H1 (cell line): ENCODE results near the gene SUPT7L. TPM values are rescaled to one million over a fixed set of nuclear protein-coding genes. Genes with fewer than 3 reads are reported as not detected.

Experiments used
- CTCF ChIA-PET: fragments of 300-600 bp; sonication (Branson Sonifier 250); formaldehyde crosslinking; loops from one replicate; lab custom pipeline; 2021; ENCODE audit not compliant: partially characterized antibody; lab: Charles Lee
- POLR2A ChIA-PET: fragments of 300-600 bp; sonication (Branson Sonifier 250); formaldehyde crosslinking; loops from one replicate; lab custom pipeline; 2021; ENCODE audit warnings: inconsistent platforms; ENCODE audit not compliant: partially characterized antibody; lab: Charles Lee
- DNase-seq, 2 experiments: peaks; one replicate each; pipeline versions ENCODE4 v3.0.0 to v3.0.0-alpha.2; 2010 to 2022; ENCODE audit warnings: low spot score in 2 of 2, low read depth in 1 of 2, mixed read lengths in 1 of 2
- FAIRE-seq: peaks from 2 replicates; lab custom pipeline; 2011; peaks lifted over from hg19 to GRCh38; lab: Jason Lieb, UNC
- H2AFZ ChIP-seq: 2 replicates; pipeline ENCODE4 v1.8.1; 2012; ENCODE audit warnings: low read length, inconsistent platforms
- H2AK5ac ChIP-seq: 2 replicates; pipeline ENCODE4 v1.6.1; 2013; ENCODE audit warnings: low read depth, low read length
- H2BK120ac ChIP-seq: replicated peaks from 2 replicates; pipeline ENCODE3; 2013; ENCODE audit warnings: low read depth, low read length, inconsistent platforms
- H2BK12ac ChIP-seq: 2 replicates; pipeline ENCODE4 v1.6.1; 2013; ENCODE audit warnings: low read depth, low read length
- H2BK15ac ChIP-seq: 2 replicates; pipeline ENCODE4 v1.6.1; 2013; ENCODE audit warnings: low read length
- H2BK20ac ChIP-seq: 2 replicates; pipeline ENCODE4 v1.6.1; 2013; ENCODE audit warnings: low read length
- H2BK5ac ChIP-seq: 2 replicates; pipeline ENCODE4 v1.6.1; 2013; ENCODE audit warnings: low read depth, low read length
- H3K14ac ChIP-seq: 2 replicates; pipeline ENCODE4 v1.6.1; 2013; ENCODE audit warnings: inconsistent platforms; ENCODE audit not compliant: insufficient read length
- H3K18ac ChIP-seq: 2 replicates; pipeline ENCODE4 v1.6.1; 2013; ENCODE audit warnings: low read length; ENCODE audit errors: extremely low read depth
- H3K23ac ChIP-seq: 2 replicates; pipeline ENCODE4 v1.6.1; 2013; ENCODE audit warnings: inconsistent platforms; ENCODE audit not compliant: insufficient read length
- H3K23me2 ChIP-seq: 2 replicates; pipeline ENCODE4 v1.6.1; 2013; ENCODE audit warnings: low read depth, low read length
- H3K27ac ChIP-seq: 2 replicates; pipeline ENCODE4 v1.6.1; 2011; ENCODE audit warnings: low read depth, low read length, inconsistent platforms
- H3K27me3 ChIP-seq, 4 experiments: replicated peaks in 1 of 4; 1 replicate in 1 of 4; 2 replicates in 3 of 4; pipeline versions ENCODE4 v1.6.1 to v1.8.1; 2011 to 2013; ENCODE audit warnings: low read length in 3 of 4, mild to moderate bottlenecking in 3 of 4, inconsistent platforms in 2 of 4, mixed read lengths in 2 of 4, moderate library complexity in 1 of 4; ENCODE audit not compliant: control insufficient read depth in 3 of 4, insufficient read depth in 3 of 4; ENCODE audit errors: extremely low read depth in 1 of 4
- H3K36me3 ChIP-seq, 4 experiments: 2 replicates each; pipeline versions ENCODE4 v1.6.1 to v1.8.1; 2011 to 2013; ENCODE audit warnings: mild to moderate bottlenecking in 4 of 4, low read length in 3 of 4, moderate library complexity in 2 of 4, control low read depth in 1 of 4, inconsistent platforms in 1 of 4; ENCODE audit not compliant: insufficient read depth in 4 of 4, control insufficient read depth in 2 of 4
- H3K4ac ChIP-seq: replicated peaks from 2 replicates; pipeline ENCODE3; 2013; ENCODE audit warnings: low read length, low read depth, mixed read lengths, inconsistent platforms; ENCODE audit not compliant: insufficient read length
- H3K4me1 ChIP-seq, 4 experiments: replicated peaks in 1 of 4; 1 replicate in 1 of 4; 2 replicates in 3 of 4; pipeline versions ENCODE4 v1.6.1 to v1.8.1; 2011 to 2013; ENCODE audit warnings: low read length in 3 of 4, inconsistent platforms in 2 of 4, mixed read lengths in 1 of 4; ENCODE audit not compliant: insufficient read depth in 4 of 4, control insufficient read depth in 3 of 4
- H3K4me2 ChIP-seq, 2 experiments: 2 replicates each; pipeline versions ENCODE4 v1.6.1 to v1.8.1; 2011 to 2013; ENCODE audit warnings: low read depth in 2 of 2, low read length in 2 of 2, control low read depth in 1 of 2, inconsistent platforms in 1 of 2, mild to moderate bottlenecking in 1 of 2; ENCODE audit not compliant: insufficient read depth in 1 of 2
- H3K4me3 ChIP-seq, 4 experiments: fragments of 200-600, 300-600 bp in 1 of 4; sonication (generic), shearing (Covaris generic), sonication (Bioruptor Twin) in 1 of 4; 2 replicates each; pipeline versions ENCODE4 v1.5.1 to v1.8.1; 2011 to 2016; ENCODE audit warnings: low read length in 4 of 4, low read depth in 3 of 4, control low read depth in 2 of 4, inconsistent platforms in 2 of 4, mild to moderate bottlenecking in 2 of 4, mixed read lengths in 1 of 4, moderate library complexity in 1 of 4; ENCODE audit not compliant: insufficient read depth in 2 of 4; ENCODE audit errors: extremely low read depth in 1 of 4
- H3K56ac ChIP-seq: replicated peaks from 2 replicates; pipeline ENCODE3; 2013; ENCODE audit warnings: low read depth, mild to moderate bottlenecking, mixed read lengths, low read length, inconsistent platforms; ENCODE audit not compliant: insufficient read length
- H3K79me1 ChIP-seq: 2 replicates; pipeline ENCODE4 v1.6.1; 2013; ENCODE audit warnings: low read depth, low read length, control low read depth
- H3K79me2 ChIP-seq, 2 experiments: 2 replicates each; pipeline versions ENCODE4 v1.6.1 to v1.8.1; 2012 to 2013; ENCODE audit warnings: low read length in 2 of 2, mild to moderate bottlenecking in 2 of 2, inconsistent platforms in 1 of 2; ENCODE audit not compliant: insufficient read depth in 2 of 2, control insufficient read depth in 1 of 2
- H3K9ac ChIP-seq, 4 experiments: replicated peaks in 1 of 4; 1 replicate in 1 of 4; 2 replicates in 3 of 4; pipeline versions ENCODE4 v1.6.1 to v1.8.1; 2011 to 2013; ENCODE audit warnings: low read depth in 3 of 4, low read length in 3 of 4, control low read depth in 2 of 4, mild to moderate bottlenecking in 2 of 4, moderate library complexity in 2 of 4, inconsistent platforms in 1 of 4; ENCODE audit errors: extremely low read depth in 1 of 4
- H3K9me3 ChIP-seq, 2 experiments: 2 replicates each; pipeline versions ENCODE4 v1.6.1 to v1.8.1; 2012 to 2013; ENCODE audit warnings: mild to moderate bottlenecking in 2 of 2, moderate library complexity in 2 of 2, control low read depth in 1 of 2, inconsistent platforms in 1 of 2, low read depth in 1 of 2, low read length in 1 of 2, mixed read lengths in 1 of 2; ENCODE audit not compliant: insufficient read depth in 2 of 2
- H4K20me1 ChIP-seq, 2 experiments: replicated peaks in 1 of 2; 2 replicates each; pipeline versions ENCODE3 to v1.8.1; 2011 to 2013; ENCODE audit warnings: inconsistent platforms in 2 of 2, low read length in 2 of 2, mild to moderate bottlenecking in 1 of 2; ENCODE audit not compliant: insufficient read depth in 2 of 2, control insufficient read depth in 1 of 2
- H4K5ac ChIP-seq: 2 replicates; pipeline ENCODE4 v1.6.1; 2013; ENCODE audit warnings: low read length, low read depth, mixed read lengths, inconsistent platforms; ENCODE audit not compliant: insufficient read length
- H4K8ac ChIP-seq: 2 replicates; pipeline ENCODE4 v1.8.0; 2013; ENCODE audit warnings: mild to moderate bottlenecking, moderate library complexity, low read length, inconsistent platforms; ENCODE audit not compliant: insufficient read depth; ENCODE audit errors: extremely low read depth
- H4K91ac ChIP-seq: replicated peaks from 2 replicates; pipeline ENCODE3; 2013; ENCODE audit warnings: low read length, mixed read lengths, inconsistent platforms; ENCODE audit not compliant: insufficient read length
- CBX5 ChIP-seq: fragments of 300-800, 300-1000 bp; sonication (generic); IDR thresholded peaks from 2 replicates; pipeline ENCODE4 v1.7.1; 2016; ENCODE audit warnings: antibody characterized with exemption, low read length, low read depth
- CHD1 ChIP-seq: IDR thresholded peaks from 2 replicates; pipeline ENCODE4 v1.6.1; 2012; ENCODE audit warnings: low read depth, low read length, improper control_type of control experiment
- KDM1A ChIP-seq: fragments of 200-600, 300-600 bp; sonication (generic); IDR thresholded peaks from 2 replicates; pipeline ENCODE4 v1.7.1; 2016; ENCODE audit warnings: mild to moderate bottlenecking, low read length, borderline replicate concordance
- KDM4A ChIP-seq: IDR thresholded peaks from one replicate; pipeline ENCODE4 v1.7.1; 2012; ENCODE audit warnings: low read depth, mild to moderate bottlenecking, moderate library complexity, low read length, inconsistent platforms; ENCODE audit not compliant: severe bottlenecking
- RXRA ChIP-seq: IDR thresholded peaks from 2 replicates; pipeline ENCODE4 v1.6.1; 2011; ENCODE audit warnings: low read depth, mild to moderate bottlenecking, low read length, moderate library complexity; ENCODE audit not compliant: insufficient read depth
- SIX5 ChIP-seq: IDR thresholded peaks from 2 replicates; pipeline ENCODE4 v1.6.1; 2011; ENCODE audit warnings: mild to moderate bottlenecking, low read depth, low read length
- SUZ12 ChIP-seq: fragments of 200-600 bp; sonication (generic); IDR thresholded peaks from 2 replicates; pipeline ENCODE4 v1.6.1; 2012; ENCODE audit warnings: mild to moderate bottlenecking, inconsistent platforms, low read length, moderate library complexity, mixed read lengths
- TAF7 ChIP-seq: optimal IDR thresholded peaks from 2 replicates; pipeline ENCODE3; 2011; ENCODE audit warnings: low read depth, mild to moderate bottlenecking, inconsistent platforms, low read length, moderate library complexity, borderline replicate concordance
- TCF12 ChIP-seq: IDR thresholded peaks from 2 replicates; pipeline ENCODE4 v1.6.1; 2011; ENCODE audit warnings: low read depth, mild to moderate bottlenecking, low read length
- WGBS, 2 experiments: shearing (Covaris generic) in 1 of 2; methylation state at CpG; one replicate each; pipeline versions ENCODE4 v1.1.6 to v1.1.7; 2013 to 2015; ENCODE audit warnings: low lambda C conversion rate in 2 of 2, mixed read lengths in 2 of 2, inconsistent platforms in 1 of 2, low coverage in 1 of 2, missing lambda C conversion rate in 1 of 2; ENCODE audit not compliant: insufficient replicate concordance in 2 of 2, insufficient coverage in 1 of 2, insufficient read length in 1 of 2; ENCODE audit errors: extremely low coverage in 1 of 2, missing lambda C conversion rate in 1 of 2; 5-methylcytosine and 5-hydroxymethylcytosine counted together
- polyA plus RNA-seq, 7 experiments: library from polyadenylated mRNA; depleted of rRNA in 3 of 7; stranded (reverse) in 5 of 7; unstranded in 2 of 7; fragments of >200 nt in 5 of 7; fragments of 200-250 nt in 2 of 7; gene quantifications; 1 replicate in 5 of 7; 2 replicates in 1 of 7; 4 replicates in 1 of 7; pipeline versions ENCODE4 v1.2.1 to v1.2.3, GENCODE V29; 2011 to 2013; ENCODE audit warnings: missing spikeins in 2 of 7, mixed read lengths in 2 of 7
- total RNA-seq: library from RNA; stranded (reverse); fragmentation: NEBNext Ultra II Directional; extraction: Animal tissue kit (Norgen Biotek cat#: 25700); gene quantifications from 2 replicates; pipeline ENCODE4 v1.2.1, GENCODE V29; 2021

SUPT7L gene
- total and polyA plus RNA-seq, 2 of the 8 experiments (the other 6 are each of a cell fraction or from before 2014, with no cell fraction given) = 22.2 to 26.6 TPM

- no peak overlapping the region for H2BK20ac ChIP-seq
- no peak overlapping the region for H2AFZ ChIP-seq
- no peak overlapping the region for H3K4me2 ChIP-seq
- H3K36me3 ChIP-seq = no peaks in the 10 kb centered on the region
- H2BK5ac ChIP-seq = no peak overlapping the region
- no peak overlapping the region for H4K91ac ChIP-seq
- H2BK12ac ChIP-seq = no peak overlapping the region
- H3K4ac ChIP-seq = no peak overlapping the region
- H3K23me2 ChIP-seq = no peaks in the 10 kb centered on the region
- H3K23ac ChIP-seq = no peak overlapping the region
- H3K4me3 ChIP-seq = no peak overlapping the region
- H3K27ac ChIP-seq = no peak overlapping the region
- H3K14ac ChIP-seq = no peak overlapping the region
- no peak overlapping the region for H4K5ac ChIP-seq
- 81% methylated on average over 5 of the region's 5 CpGs; no CpG with 5 or more reads in 1 of the 2 experiments for WGBS, 2 experiments
- H3K79me1 ChIP-seq = no peaks in the 10 kb centered on the region
- no peak overlapping the region for H3K18ac ChIP-seq
- H4K8ac ChIP-seq = no peak overlapping the region
- H3K9ac ChIP-seq = 0 out of 7 replicates have a peak overlapping the region, but pooled peaks of 1 of the 4 experiments have one; percentile 12
- H2BK120ac ChIP-seq = no peak overlapping the region
- no peak for DNase-seq
- H3K9me3 ChIP-seq = no peaks in the 10 kb centered on the region
- TF ChIP-seq KDM1A = no peak
- no peak for TF ChIP-seq CHD1
- TF ChIP-seq KDM4A = no peak
- TF ChIP-seq TAF7 = no peak
- no peak for TF ChIP-seq TCF12
- TF ChIP-seq SUZ12 = no peak
- no peak for TF ChIP-seq CBX5
- no peak for TF ChIP-seq SIX5
- no peak for TF ChIP-seq RXRA
- TF ChIP-seq, all 59 proteins: peak for 0
- Histone ChIP-seq H3K27me3 (no peaks in the 10 kb centered on the region; a peak in 1 of 7 replicates), H2BK15ac (no peak overlapping the region), H2AK5ac (no peak overlapping the region), H3K79me2 (no peaks in the 10 kb centered on the region), H4K20me1 (no peaks in the 10 kb centered on the region), H3K4me1 (peaks cover 0 to 4% (median under 1%) of the 10 kb centered on the region in 4 experiments; a peak in 3 of 7 replicates), H3K56ac (no peak overlapping the region)
- FAIRE-seq = no peak
- ChIA-PET CTCF (interaction anchor here (0.7 to 4.7 kb wide), 4 partner anchors 12 to 103 kb away, joined by 3 to 32 read pairs (median 12); no protein-coding TSS in a partner anchor), POLR2A (interaction anchor here (1.3 kb wide), 1 partner anchor 21 kb away, joined by 3 read pairs; no protein-coding TSS in a partner anchor)
Measured at GRCh38 chr2:27701676-27702075, 38.3 kb upstream of the SUPT7L start.
